Heart left ventricle (tissue), 16 donors: Measurements from ENCODE around the gene ZNF445. TPM values are rescaled to one million over a fixed set of nuclear protein-coding genes. Genes with fewer than 3 reads are reported as not detected.
"Not testable (repeated sequence)": the region's sequence is repeated elsewhere in the genome, so short reads cannot be mapped to it uniquely, and the experiment has no call there.

Experiments
- ATAC-seq, 4 donors: fragments of 200-7000 bp; cut with Tn5 transposase; one replicate each; pipeline ENCODE4 v1.9.1; 2020 to 2022; ENCODE audit warnings: moderate library complexity in 4 of 4, mild to moderate bottlenecking in 3 of 4, moderate number of reproducible peaks in 1 of 4
- DNase-seq, 5 donors: peaks; one replicate each; pipeline ENCODE4 v3.0.0-alpha.2; 2020
- H3K27ac ChIP-seq, 12 donors: fragments of 200-600 bp; sonication (generic) in 4 of 12; one replicate each; pipeline versions ENCODE4 v1.5.0 to v1.8.0; 2016 to 2022; ENCODE audit warnings: mild to moderate bottlenecking in 2 of 12
- H3K27me3 ChIP-seq, 9 donors: fragments of 200-600 bp; sonication (generic) in 2 of 9; one replicate each; pipeline versions ENCODE4 v1.5.1 to v1.8.0; 2016 to 2022; ENCODE audit warnings: mild to moderate bottlenecking in 3 of 9
- H3K36me3 ChIP-seq, 9 donors: fragments of 200-600 bp; sonication (generic) in 2 of 9; one replicate each; pipeline versions ENCODE4 v1.5.0 to v1.8.0; 2018 to 2022; ENCODE audit warnings: mild to moderate bottlenecking in 2 of 9
- H3K4me1 ChIP-seq, 12 donors: fragments of 200-600 bp; sonication (generic) in 4 of 12; one replicate each; pipeline versions ENCODE4 v1.5.0 to v1.8.0; 2016 to 2022; ENCODE audit warnings: mild to moderate bottlenecking in 3 of 12
- H3K4me3 ChIP-seq, 12 donors: fragments of 200-600 bp; sonication (generic) in 4 of 12; one replicate each; pipeline versions ENCODE4 v1.5.0 to v1.8.0; 2017 to 2022; ENCODE audit warnings: mild to moderate bottlenecking in 9 of 12, moderate library complexity in 4 of 12
- H3K9me3 ChIP-seq, 12 donors: fragments of 200-600 bp; sonication (generic) in 4 of 12; one replicate each; pipeline versions ENCODE4 v1.5.0 to v1.8.0; 2016 to 2022; ENCODE audit warnings: mild to moderate bottlenecking in 1 of 12
- CTCF ChIP-seq, 12 donors: fragments of 200-600 bp; sonication (generic) in 4 of 12; IDR thresholded peaks; one replicate each; pipeline versions ENCODE4 v1.5.0 to v1.8.0; 2018 to 2022; ENCODE audit warnings: antibody characterized with exemption in 12 of 12, mild to moderate bottlenecking in 5 of 12
- POLR2A ChIP-seq, 2 donors: fragments of 450-650 bp; IDR thresholded peaks; one replicate each; pipeline ENCODE4 v1.6.1; 2017; ENCODE audit warnings: antibody characterized with exemption in 2 of 2, mild to moderate bottlenecking in 2 of 2, moderate library complexity in 2 of 2
- WGBS, 4 donors: extraction: QIAGEN DNeasy Blood & Tissue Kit in 2 of 4; methylation state at CpG; one replicate each; pipeline versions ENCODE4 v1.1.5 to v1.1.7; 2013 to 2018; 5-methylcytosine and 5-hydroxymethylcytosine counted together
- intact Hi-C, 10 donors: fragments of 100-400 bp; cut with DNase I; formaldehyde crosslinking; loops; one replicate each; pipeline versions ENCODE4 v1.11.1 to v1.14.2; 2022
- polyA plus RNA-seq, 2 donors: library from polyadenylated mRNA; stranded (reverse); fragments of 200-250 nt; gene quantifications; one replicate each; pipeline ENCODE4 v1.2.3, GENCODE V29; 2013
- total RNA-seq, 9 donors: library from RNA; depleted of rRNA in 2 of 9; stranded (reverse); fragments of >200 nt in 2 of 9; fragmentation: NEBNext Ultra II Directional in 3 of 9; extraction: Animal tissue kit (Norgen Biotek cat#: 25700) in 3 of 9; gene quantifications; one replicate each; pipeline versions ENCODE4 v1.1.0 to v1.2.4, GENCODE V29; 2016 to 2023
- donor health status: ischemic (EF 13 %, LVEDD 7.1; RV severe dilation, severe dysfunction).
- donor health status: healthy with polysubstance abuse.
- donor health status: DM: no; HTN: yes; CAD: no.
- donor health status: DM: no; HTN: no; CAD: no.
- donor health status: ischemic (EF 25% LVEDD 6.9; RV normal size, moderate dysfunction).
- donor health status: ischemic (EF 25% LVEDD 5.7; RV mildly dilated, moderate dysfunction).
- donor health status: healthy.
- donor health status: DM: yes; HTN: yes; CAD: no.
- donor health status: ischemic (EF 35%, LVEDD 5.7; RV mildly dilated, moderate dysfunction).
- donor health status: nonischemic (EF 11% LVEDD 7.7; RV severe dilation, severe dysfunction).
- donor health status: DM: yes; HTN: yes; CAD: no.
- donor health status: PGD.
- donor health status: ischemic (EF 29% LVEDD 5.4; RV normal size, mild dysfunction).
- donor health status: nonischemic (EF 23%, LVEDD 6.1; RV moderate dilation, normal function).

The ZNF445 gene
- total and polyA plus RNA-seq, 11 donors, result 4.9 to 19.9 (median 11.0) TPM

GRCh38 chr3:44467241-44467640 is 10.2 kb downstream of the ZNF445 start:
- Histone ChIP-seq H3K4me1 (peaks cover 0 to 18% (median 4%) of the 10 kb centered on the region in 12 donors), H3K4me3 (no peak overlapping the region), H3K27ac (no peak overlapping the region), H3K36me3 (peaks cover 0 to 59% (median 34%) of the 10 kb centered on the region in 9 donors), H3K9me3 (no peaks in the 10 kb centered on the region), H3K27me3 (no peaks in the 10 kb centered on the region)
- DNase-seq (no peak), ATAC-seq (no peak)
- intact Hi-C loops, result no loop called here
- 13 to 29% (median 22%) methylated on average over 1 of the region's 1 CpG for WGBS, 4 donors
- TF ChIP-seq POLR2A (IDR thresholded peaks at IDR 0.05) (no peak), CTCF (IDR thresholded peaks at IDR 0.05) (no peak)

GRCh38 chr3:44464920-44465319 is 12.6 kb downstream of the ZNF445 start:
- H3K27me3 ChIP-seq, DNase-seq, intact Hi-C loops, H3K27ac ChIP-seq, H3K4me3 ChIP-seq, H3K4me1 ChIP-seq, ATAC-seq: not testable (repeated sequence)
- 92 to 96% (median 96%) methylated on average over 7 of the region's 7 CpGs for WGBS, 4 donors
- H3K36me3 ChIP-seq, result peaks cover 0 to 64% (median 36%) of the 10 kb centered on the region in 9 donors
- peaks cover 0 to 17% (median 11%) of the 10 kb centered on the region in 12 donors for H3K9me3 ChIP-seq

- H3K4me1 ChIP-seq, result no peaks in the 10 kb centered on the region
- no peak for DNase-seq
- 91 to 95% (median 92%) methylated on average over 7 of the region's 7 CpGs for WGBS, 4 donors
- peaks cover 0 to 65% (median 35%) of the 10 kb centered on the region in 9 donors for H3K36me3 ChIP-seq
- intact Hi-C loops, result no loop called here
- H3K9me3 ChIP-seq, result peaks cover 0 to 21% (median 11%) of the 10 kb centered on the region in 12 donors
- no peak overlapping the region for H3K27ac ChIP-seq
- no peak for TF ChIP-seq POLR2A (IDR thresholded peaks at IDR 0.05)
- TF ChIP-seq CTCF (IDR thresholded peaks at IDR 0.05), result no peak
- ATAC-seq, result no peak
- H3K4me3 ChIP-seq, result no peak overlapping the region
- H3K27me3 ChIP-seq, result no peaks in the 10 kb centered on the region
Observed at GRCh38 chr3:44464509-44464908, 13.0 kb downstream of the ZNF445 start.

- H3K36me3 ChIP-seq, result peaks cover 0 to 84% (median 53%) of the 10 kb centered on the region in 9 donors
- ATAC-seq, H3K27me3 ChIP-seq, DNase-seq, H3K27ac ChIP-seq, intact Hi-C loops, H3K4me1 ChIP-seq, H3K4me3 ChIP-seq: not testable (repeated sequence)
- WGBS, 4 donors, result 97 to 99% (median 98%) methylated on average over 4 of the region's 4 CpGs
- peaks cover 0 to 23% (median 11%) of the 10 kb centered on the region in 12 donors for H3K9me3 ChIP-seq
Observed at GRCh38 chr3:44460050-44460449, 17.4 kb downstream of the ZNF445 start.

GRCh38 chr3:44455318-44455717 is 22.2 kb downstream of the ZNF445 start:
- H3K4me3 ChIP-seq, result no peak overlapping the region
- H3K27me3 ChIP-seq, result no peaks in the 10 kb centered on the region
- no peak overlapping the region for H3K27ac ChIP-seq
- 95 to 100% (median 95%) methylated on average over 7 to 10 of the region's 10 CpGs for WGBS, 4 donors
- DNase-seq (no peak), ATAC-seq (no peak)
- H3K4me1 ChIP-seq, result no peaks in the 10 kb centered on the region
- H3K36me3 ChIP-seq, result peaks cover 0 to 91% (median 76%) of the 10 kb centered on the region in 9 donors
- TF ChIP-seq POLR2A (IDR thresholded peaks at IDR 0.05), result no peak
- TF ChIP-seq CTCF (IDR thresholded peaks at IDR 0.05), result no peak
- H3K9me3 ChIP-seq, result peaks cover 0 to 10% (median 2%) of the 10 kb centered on the region in 12 donors
- intact Hi-C loops, result no loop called here
